Liver (tissue), 9 donors: ENCODE data around the gene CCDC9B. TPM values are rescaled to one million over a fixed set of nuclear protein-coding genes. Genes with fewer than 3 reads are reported as not detected.

ENCODE experiments used
- DNase-seq: peaks from one replicate; pipeline ENCODE4 v3.0.0-alpha.2; 2017; ENCODE audit warnings: low spot score
- H3K27ac ChIP-seq, 2 donors: one replicate each; pipeline ENCODE4 v1.7.0; 2013; ENCODE audit warnings: inconsistent platforms in 2 of 2, low read length in 2 of 2, control low read depth in 1 of 2, low read depth in 1 of 2, mild to moderate bottlenecking in 1 of 2
- H3K27me3 ChIP-seq, 4 donors: one replicate each; pipeline versions ENCODE4 v1.6.1 to v1.7.0; 2013; ENCODE audit warnings: low read length in 3 of 4, inconsistent platforms in 1 of 4, mild to moderate bottlenecking in 1 of 4, moderate library complexity in 1 of 4; ENCODE audit not compliant: control insufficient read depth in 4 of 4, insufficient read depth in 4 of 4
- H3K36me3 ChIP-seq, 4 donors: one replicate each; pipeline versions ENCODE4 v1.6.1 to v1.7.0; 2013; ENCODE audit warnings: low read length in 3 of 4, mild to moderate bottlenecking in 3 of 4, low read depth in 1 of 4, moderate library complexity in 1 of 4; ENCODE audit not compliant: control insufficient read depth in 4 of 4, insufficient read depth in 3 of 4
- H3K4me1 ChIP-seq, 4 donors: one replicate each; pipeline versions ENCODE4 v1.6.1 to v1.7.0; 2013; ENCODE audit warnings: low read length in 3 of 4, mild to moderate bottlenecking in 3 of 4, moderate library complexity in 1 of 4; ENCODE audit not compliant: control insufficient read depth in 4 of 4, insufficient read depth in 4 of 4
- H3K4me3 ChIP-seq, 3 donors: one replicate each; pipeline versions ENCODE4 v1.6.1 to v1.7.0; 2013; ENCODE audit warnings: low read length in 3 of 3, control low read depth in 1 of 3, low read depth in 1 of 3, mild to moderate bottlenecking in 1 of 3
- H3K9ac ChIP-seq, 2 donors: one replicate each; pipeline ENCODE4 v1.7.0; 2013; ENCODE audit warnings: low read length in 2 of 2, mild to moderate bottlenecking in 2 of 2, moderate library complexity in 2 of 2, control low read depth in 1 of 2, low read depth in 1 of 2
- H3K9me3 ChIP-seq, 4 donors: one replicate each; pipeline versions ENCODE4 v1.6.1 to v1.7.0; 2013; ENCODE audit warnings: low read length in 3 of 4; ENCODE audit not compliant: control insufficient read depth in 4 of 4
- EGR1 ChIP-seq, 2 donors: IDR thresholded peaks; 2 replicates each; pipeline ENCODE4 v1.6.1; 2016 to 2018; ENCODE audit warnings: antibody characterized with exemption in 2 of 2, low read depth in 2 of 2
- FOXA1 ChIP-seq: IDR thresholded peaks from 2 replicates; pipeline ENCODE4 v1.6.1; 2016; ENCODE audit warnings: antibody characterized with exemption
- FOXA2 ChIP-seq: IDR thresholded peaks from 2 replicates; pipeline ENCODE4 v1.6.1; 2016; ENCODE audit warnings: antibody characterized with exemption
- GABPA ChIP-seq, 2 donors: IDR thresholded peaks in 1 of 2; conservative IDR thresholded peaks in 1 of 2; 2 replicates each; pipeline ENCODE4 v1.6.1; 2016; ENCODE audit warnings: antibody characterized with exemption in 2 of 2, mild to moderate bottlenecking in 1 of 2, moderate library complexity in 1 of 2
- HNF4A ChIP-seq, 2 donors: conservative IDR thresholded peaks; 2 replicates each; pipeline ENCODE4 v1.6.1; 2016; ENCODE audit warnings: antibody characterized with exemption in 2 of 2, mild to moderate bottlenecking in 2 of 2
- HNF4G ChIP-seq: IDR thresholded peaks from 2 replicates; pipeline ENCODE4 v1.6.1; 2016; ENCODE audit warnings: antibody characterized with exemption
- JUND ChIP-seq, 2 donors: IDR thresholded peaks; 2 replicates each; pipeline ENCODE4 v1.6.1; 2016; ENCODE audit warnings: antibody characterized with exemption in 2 of 2
- NR2F2 ChIP-seq: IDR thresholded peaks from 2 replicates; pipeline ENCODE4 v1.6.1; 2016; ENCODE audit warnings: antibody characterized with exemption
- RAD21 ChIP-seq, 2 donors: IDR thresholded peaks; 2 replicates each; pipeline ENCODE4 v1.6.1; 2016; ENCODE audit warnings: antibody characterized with exemption in 2 of 2, mild to moderate bottlenecking in 2 of 2
- RXRA ChIP-seq, 2 donors: IDR thresholded peaks; 2 replicates each; pipeline ENCODE4 v1.6.1; 2017 to 2018; ENCODE audit warnings: antibody characterized with exemption in 2 of 2, mild to moderate bottlenecking in 1 of 2
- SP1 ChIP-seq: IDR thresholded peaks from 2 replicates; pipeline ENCODE4 v1.6.1; 2018; ENCODE audit warnings: antibody characterized with exemption, mild to moderate bottlenecking
- TAF1 ChIP-seq: conservative IDR thresholded peaks from 2 replicates; pipeline ENCODE4 v1.6.1; 2016; ENCODE audit warnings: antibody characterized with exemption, mild to moderate bottlenecking
- YY1 ChIP-seq: IDR thresholded peaks from 2 replicates; pipeline ENCODE4 v1.6.1; 2016; ENCODE audit warnings: antibody characterized with exemption, mild to moderate bottlenecking
- ZBTB33 ChIP-seq: IDR thresholded peaks from 2 replicates; pipeline ENCODE4 v1.6.1; 2016; ENCODE audit warnings: antibody characterized with exemption
- WGBS: extraction: QIAGEN DNeasy Blood & Tissue Kit; methylation state at CpG from one replicate; pipeline ENCODE4 v1.1.7; 2013; 5-methylcytosine and 5-hydroxymethylcytosine counted together
- polyA plus RNA-seq, 2 donors: library from polyadenylated mRNA; stranded (reverse) in 1 of 2; unstranded in 1 of 2; fragments of 200-250 nt in 1 of 2; fragments of >200 nt in 1 of 2; fragmentation: Nextera tagmentation in 1 of 2; extraction: Ambion mirVana in 1 of 2; gene quantifications; one replicate each; pipeline versions ENCODE4 v1.2.1 to v1.2.3, GENCODE V29; 2013 to 2015
- total RNA-seq, 2 donors: library from RNA; depleted of rRNA; stranded (reverse); fragments of >200 nt; gene quantifications; one replicate each; pipeline ENCODE4 v1.2.3, GENCODE V29; 2014
- TF ChIP-seq, protein P1 (sequence below): IDR thresholded peaks from 2 replicates; pipeline ENCODE4 v1.6.1; 2016; ENCODE audit warnings: antibody characterized with exemption
- TF ChIP-seq, protein P2 (sequence below): fragments of 150-350 bp; IDR thresholded peaks from 2 replicates; pipeline ENCODE4 v1.5.1; 2017; ENCODE audit warnings: improper control_type of control experiment, low read depth, low read length; ENCODE audit not compliant: missing input control
- TF ChIP-seq, protein P3 (sequence below): IDR thresholded peaks from 2 replicates; pipeline ENCODE4 v1.6.1; 2016; ENCODE audit warnings: antibody characterized with exemption
- donor health status: healthy.
- donor health status: healthy.
- donor health status: healthy.
- donor health status: healthy.
- donor health status: healthy.

CCDC9B gene
- total and polyA plus RNA-seq, 4 donors: 0.43 to 4.4 (median 0.73) TPM

DNA sequence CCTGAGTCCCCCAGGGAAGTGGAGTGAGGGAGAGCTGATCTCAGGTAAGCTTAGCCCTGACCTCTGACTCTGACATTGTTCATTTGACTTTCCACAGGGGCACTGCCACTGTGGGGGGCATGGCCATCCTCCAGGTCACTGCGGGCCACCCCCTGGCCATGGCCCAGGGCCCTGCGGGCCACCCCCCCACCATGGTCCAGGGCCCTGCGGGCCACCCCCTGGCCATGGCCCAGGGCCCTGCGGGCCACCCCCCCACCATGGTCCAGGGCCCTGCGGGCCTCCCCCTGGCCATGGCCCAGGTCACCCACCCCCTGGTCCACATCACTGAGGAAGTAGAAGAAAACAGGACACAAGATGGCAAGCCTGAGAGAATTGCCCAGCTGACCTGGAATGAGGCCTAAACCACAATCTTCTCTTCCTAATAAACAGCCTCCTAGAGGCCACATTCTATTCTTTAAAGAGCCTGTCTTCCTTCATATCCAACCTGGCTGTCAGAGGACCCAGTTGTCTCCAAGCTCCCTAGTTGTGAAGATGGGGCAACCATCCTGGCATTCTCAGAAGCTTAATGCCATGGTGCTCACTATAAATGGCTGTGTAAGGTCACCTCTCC is 15.3 kb upstream of the CCDC9B start:
- Histone ChIP-seq H3K27ac (no peak overlapping the region), H3K36me3 (no peaks in the 10 kb centered on the region), H3K27me3 (no peaks in the 10 kb centered on the region), H3K9ac (no peak overlapping the region), H3K9me3 (no peaks in the 10 kb centered on the region), H3K4me3 (no peak overlapping the region), H3K4me1 (peaks cover 9 to 31% (median 24%) of the 10 kb centered on the region in 4 donors)
- no peak for DNase-seq
- 91% methylated on average over 5 of the region's 5 CpGs for WGBS
- TF ChIP-seq, protein P1, sequence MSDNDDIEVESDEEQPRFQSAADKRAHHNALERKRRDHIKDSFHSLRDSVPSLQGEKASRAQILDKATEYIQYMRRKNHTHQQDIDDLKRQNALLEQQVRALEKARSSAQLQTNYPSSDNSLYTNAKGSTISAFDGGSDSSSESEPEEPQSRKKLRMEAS: no peak
- TF ChIP-seq SP1 (no peak), ZBTB33 (no peak)

- no peak for DNase-seq
- 60% methylated on average over 9 of the region's 9 CpGs for WGBS
- TF ChIP-seq FOXA1: no peak
- TF ChIP-seq, protein P2, sequence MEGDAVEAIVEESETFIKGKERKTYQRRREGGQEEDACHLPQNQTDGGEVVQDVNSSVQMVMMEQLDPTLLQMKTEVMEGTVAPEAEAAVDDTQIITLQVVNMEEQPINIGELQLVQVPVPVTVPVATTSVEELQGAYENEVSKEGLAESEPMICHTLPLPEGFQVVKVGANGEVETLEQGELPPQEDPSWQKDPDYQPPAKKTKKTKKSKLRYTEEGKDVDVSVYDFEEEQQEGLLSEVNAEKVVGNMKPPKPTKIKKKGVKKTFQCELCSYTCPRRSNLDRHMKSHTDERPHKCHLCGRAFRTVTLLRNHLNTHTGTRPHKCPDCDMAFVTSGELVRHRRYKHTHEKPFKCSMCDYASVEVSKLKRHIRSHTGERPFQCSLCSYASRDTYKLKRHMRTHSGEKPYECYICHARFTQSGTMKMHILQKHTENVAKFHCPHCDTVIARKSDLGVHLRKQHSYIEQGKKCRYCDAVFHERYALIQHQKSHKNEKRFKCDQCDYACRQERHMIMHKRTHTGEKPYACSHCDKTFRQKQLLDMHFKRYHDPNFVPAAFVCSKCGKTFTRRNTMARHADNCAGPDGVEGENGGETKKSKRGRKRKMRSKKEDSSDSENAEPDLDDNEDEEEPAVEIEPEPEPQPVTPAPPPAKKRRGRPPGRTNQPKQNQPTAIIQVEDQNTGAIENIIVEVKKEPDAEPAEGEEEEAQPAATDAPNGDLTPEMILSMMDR: peak; percentile 5
- Histone ChIP-seq H3K4me3 (no peak overlapping the region), H3K4me1 (peaks cover 9 to 31% (median 24%) of the 10 kb centered on the region in 4 donors), H3K36me3 (no peaks in the 10 kb centered on the region), H3K9me3 (no peaks in the 10 kb centered on the region), H3K9ac (no peak overlapping the region), H3K27ac (no peak overlapping the region), H3K27me3 (no peaks in the 10 kb centered on the region)
These were observed 13.9 kb upstream of the CCDC9B start for GRCh38 chr15:40354408-40355171.

GRCh38 chr15:40353697-40354096 is 13.0 kb upstream of the CCDC9B start:
- H3K27me3 ChIP-seq: no peaks in the 10 kb centered on the region
- H3K4me3 ChIP-seq: no peak overlapping the region
- H3K9ac ChIP-seq: no peak overlapping the region
- H3K27ac ChIP-seq: no peak overlapping the region
- no peaks in the 10 kb centered on the region for H3K9me3 ChIP-seq
- H3K36me3 ChIP-seq: no peaks in the 10 kb centered on the region
- no peak for DNase-seq
- WGBS: 30% methylated on average over 5 of the region's 5 CpGs
- peaks cover 9 to 29% (median 23%) of the 10 kb centered on the region in 4 donors for H3K4me1 ChIP-seq
- no peak for TF ChIP-seq FOXA1
- TF ChIP-seq RAD21 (IDR thresholded peaks at IDR 0.05): peak; percentile 23 to 28
- no peak for TF ChIP-seq YY1
- peak; percentile 81 to 94 for TF ChIP-seq HNF4A (conservative IDR thresholded peaks at IDR 0.05)
- peak in 1 of 2 donors; percentile 42 for TF ChIP-seq GABPA (IDR thresholded peaks at IDR 0.05 in 1 of 2, conservative IDR thresholded peaks at IDR 0.05 in 1 of 2)
- no peak for TF ChIP-seq FOXA2
- TF ChIP-seq EGR1 (IDR thresholded peaks at IDR 0.05; ENCODE audit: low read depth in 2 of 2): peak in 1 of 2 donors; percentile 61
- TF ChIP-seq, protein P3, sequence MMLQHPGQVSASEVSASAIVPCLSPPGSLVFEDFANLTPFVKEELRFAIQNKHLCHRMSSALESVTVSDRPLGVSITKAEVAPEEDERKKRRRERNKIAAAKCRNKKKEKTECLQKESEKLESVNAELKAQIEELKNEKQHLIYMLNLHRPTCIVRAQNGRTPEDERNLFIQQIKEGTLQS: no peak
- peak; percentile 67 to 87 for TF ChIP-seq RXRA (IDR thresholded peaks at IDR 0.05)
- peak; percentile 46 for TF ChIP-seq HNF4G
- TF ChIP-seq JUND (IDR thresholded peaks at IDR 0.05): peak in 1 of 2 donors; percentile 55
- no peak for TF ChIP-seq TAF1
- TF ChIP-seq SP1: peak; percentile 69
- TF ChIP-seq, protein P2: no peak
- TF ChIP-seq NR2F2: peak; percentile 62
- TF ChIP-seq ZBTB33: no peak
